ENCODE data around the gene BTBD2.

- TF ChIP-seq EZH2 (IDR thresholded peaks at IDR 0.05; ENCODE audit: low read length): no peak
- no peak for TF ChIP-seq CTCF (optimal IDR thresholded peaks at IDR 0.05 in 1 of 3, IDR thresholded peaks at IDR 0.05 in 1 of 3, conservative IDR thresholded peaks at IDR 0.05 in 1 of 3; ENCODE audit: extremely low read depth in 1 of 3, insufficient read depth in 2 of 3, low read length in 3 of 3)
These were observed 27.7 kb upstream of the BTBD2 start for GRCh38 chr19:2043251-2043641.
